Stimulated activated CD4-positive, alpha-beta T cell treated with anti-CD3 and anti-CD28 coated beads, Interleukin-4, amount 100 ng/mL, for 4 hours (primary cell): ENCODE measurements around the gene DSE.

Experiments used
- DNase-seq, 2 experiments: peaks; one replicate each; pipeline ENCODE4 v3.0.0-alpha.2; 2020

The DSE gene

GRCh38 chr6:116491610-116492330, 121.0 kb downstream of the DSE start:
- DNase-seq = no peak

GRCh38 chr6:116492331-116493067, 121.8 kb downstream of the DSE start:
- no peak for DNase-seq
